Measurements from ENCODE around the gene RASAL2.

RASAL2 gene

DNA sequence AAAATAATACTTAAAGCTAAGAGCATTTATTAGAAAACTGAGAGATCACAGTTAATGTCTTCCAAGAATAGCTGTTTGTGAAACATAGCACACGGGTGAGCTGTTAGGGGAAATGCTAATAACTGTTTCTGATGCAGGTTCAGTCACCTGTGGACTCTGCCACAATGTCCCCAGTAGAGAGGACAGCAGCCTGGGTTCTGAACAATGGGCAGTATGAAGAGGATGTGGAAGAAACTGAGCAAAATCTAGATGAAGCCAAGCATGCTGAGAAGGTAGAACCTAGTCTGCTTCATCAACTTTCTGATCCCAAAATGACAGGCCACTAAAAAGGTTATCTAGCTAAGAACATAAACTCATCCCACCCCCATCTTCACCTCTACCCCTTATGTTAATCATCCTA is 370.2 kb downstream of the RASAL2 start:
- TF ChIP-seq, protein P1, sequence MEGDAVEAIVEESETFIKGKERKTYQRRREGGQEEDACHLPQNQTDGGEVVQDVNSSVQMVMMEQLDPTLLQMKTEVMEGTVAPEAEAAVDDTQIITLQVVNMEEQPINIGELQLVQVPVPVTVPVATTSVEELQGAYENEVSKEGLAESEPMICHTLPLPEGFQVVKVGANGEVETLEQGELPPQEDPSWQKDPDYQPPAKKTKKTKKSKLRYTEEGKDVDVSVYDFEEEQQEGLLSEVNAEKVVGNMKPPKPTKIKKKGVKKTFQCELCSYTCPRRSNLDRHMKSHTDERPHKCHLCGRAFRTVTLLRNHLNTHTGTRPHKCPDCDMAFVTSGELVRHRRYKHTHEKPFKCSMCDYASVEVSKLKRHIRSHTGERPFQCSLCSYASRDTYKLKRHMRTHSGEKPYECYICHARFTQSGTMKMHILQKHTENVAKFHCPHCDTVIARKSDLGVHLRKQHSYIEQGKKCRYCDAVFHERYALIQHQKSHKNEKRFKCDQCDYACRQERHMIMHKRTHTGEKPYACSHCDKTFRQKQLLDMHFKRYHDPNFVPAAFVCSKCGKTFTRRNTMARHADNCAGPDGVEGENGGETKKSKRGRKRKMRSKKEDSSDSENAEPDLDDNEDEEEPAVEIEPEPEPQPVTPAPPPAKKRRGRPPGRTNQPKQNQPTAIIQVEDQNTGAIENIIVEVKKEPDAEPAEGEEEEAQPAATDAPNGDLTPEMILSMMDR (IDR thresholded peaks at IDR 0.05; ENCODE audit: insufficient read depth, low read length, missing control alignments) = no peak
- ChIA-PET CTCF (interaction anchor here (1.3 to 2.4 kb wide), 4 partner anchors 18 to 154 kb away, joined by 4 to 15 read pairs (median 6); no protein-coding TSS in a partner anchor), POLR2A (no interaction called here)

DNA sequence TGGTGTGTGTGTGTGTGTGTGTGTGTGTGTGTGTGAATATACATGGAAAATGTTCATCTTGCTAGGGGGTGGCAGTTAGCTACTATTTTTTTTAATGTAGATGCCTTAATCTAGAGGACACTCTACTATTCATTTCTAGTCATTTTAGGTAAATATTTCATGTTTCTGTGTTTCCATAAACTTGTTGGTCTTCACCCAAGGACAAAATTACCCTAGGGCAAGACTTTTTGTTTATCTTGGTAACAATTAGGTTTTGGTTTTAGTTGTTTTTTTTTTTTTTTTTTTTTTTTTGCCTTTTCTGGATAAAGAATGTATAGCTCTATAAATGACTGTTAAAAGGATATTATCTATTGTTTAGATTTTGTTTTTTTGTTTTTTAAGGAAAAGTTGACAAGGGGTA is 370.7 kb downstream of the RASAL2 start:
- ChIA-PET CTCF (interaction anchor here (1.3 to 2.4 kb wide), 6 partner anchors 10 to 154 kb away, joined by 3 to 15 read pairs (median 6); no protein-coding TSS in a partner anchor), POLR2A (no interaction called here)
- no peak overlapping the region for H3K4me3 ChIP-seq (ENCODE audit: low read depth, low read length)
- TF ChIP-seq, protein P1 (IDR thresholded peaks at IDR 0.05; ENCODE audit: insufficient read depth, low read length, missing control alignments) = no peak
- DNase-seq (ENCODE audit: low read depth, low spot score) = no peak

More for the DNA sequence above, 370.2 kb downstream of the RASAL2 start:
- DNase-seq (ENCODE audit: low read depth, low spot score) = no peak
- H3K4me3 ChIP-seq (ENCODE audit: low read depth, low read length) = no peak overlapping the region

DNA sequence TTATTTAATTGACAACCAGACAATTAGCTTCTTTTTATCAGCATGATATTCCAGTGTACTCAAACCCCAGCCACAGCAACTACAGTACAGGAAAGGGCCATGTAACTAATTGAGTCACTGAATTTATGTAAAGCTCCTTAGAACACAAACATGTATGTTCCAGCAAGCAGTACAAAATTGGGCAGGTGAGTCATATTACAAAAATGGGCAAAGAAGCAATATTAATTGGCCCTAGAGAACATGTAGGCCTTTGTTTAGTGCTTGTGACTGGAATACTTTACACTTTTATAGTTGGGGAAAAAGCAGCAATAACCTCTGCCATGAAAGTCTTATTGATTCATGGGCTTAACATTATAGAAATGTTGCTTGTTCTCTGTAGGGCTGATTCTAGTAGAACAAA is 371.1 kb downstream of the RASAL2 start:
- POLR2A ChIA-PET = no interaction called here
- DNase-seq (ENCODE audit: low read depth, low spot score) = peak; percentile 23
- TF ChIP-seq, protein P1 (IDR thresholded peaks at IDR 0.05; ENCODE audit: insufficient read depth, low read length, missing control alignments) = no peak
- CTCF ChIA-PET = interaction anchor here (1.1 to 2.4 kb wide), 7 partner anchors 10 to 155 kb away, joined by 3 to 15 read pairs (median 5); no protein-coding TSS in a partner anchor
- no peak overlapping the region for H3K4me3 ChIP-seq (ENCODE audit: low read depth, low read length)

- no peak for DNase-seq (ENCODE audit: low read depth, low spot score)
- ChIA-PET CTCF (no interaction called here), POLR2A (no interaction called here)
- TF ChIP-seq, protein P1 (IDR thresholded peaks at IDR 0.05; ENCODE audit: insufficient read depth, low read length, missing control alignments) = no peak
- H3K4me3 ChIP-seq (ENCODE audit: low read depth, low read length) = no peak overlapping the region
Observed at GRCh38 chr1:178467837-178468236, 373.9 kb downstream of the RASAL2 start.

- no peak for DNase-seq (ENCODE audit: low read depth, low spot score)
- CTCF ChIA-PET = interaction anchor here (0.6 to 8.1 kb wide), 6 partner anchors 11 to 171 kb away, joined by 3 to 65 read pairs (median 4); no protein-coding TSS in a partner anchor
- POLR2A ChIA-PET = no interaction called here
- TF ChIP-seq, protein P1 (IDR thresholded peaks at IDR 0.05; ENCODE audit: insufficient read depth, low read length, missing control alignments) = no peak
- no peak overlapping the region for H3K4me3 ChIP-seq (ENCODE audit: low read depth, low read length)
Observed at GRCh38 chr1:178470411-178470960, 376.6 kb downstream of the RASAL2 start.

- DNase-seq (ENCODE audit: low read depth, low spot score) = no peak
- ChIA-PET POLR2A (no interaction called here), CTCF (interaction anchor here (0.6 to 8.1 kb wide), 5 partner anchors 13 to 173 kb away, joined by 3 to 65 read pairs (median 5); no protein-coding TSS in a partner anchor)
- TF ChIP-seq, protein P1 (IDR thresholded peaks at IDR 0.05; ENCODE audit: insufficient read depth, low read length, missing control alignments) = no peak
- H3K4me3 ChIP-seq (ENCODE audit: low read depth, low read length) = no peak overlapping the region
Observed at GRCh38 chr1:178472531-178472930, 378.6 kb downstream of the RASAL2 start.
